Retina (tissue), 1 donor: ENCODE data around the gene HIP1.

ENCODE experiments used
- DNase-seq: peaks from one replicate; pipeline ENCODE4 v3.0.0-alpha.2; 2016

The HIP1 gene

GRCh38 chr7:75485979-75486643 is 252.6 kb downstream of the HIP1 start, which contains the start of gene POM121C:
TSS of gene POM121C (minus strand) at chr7:75486299. CDS start at chr7:75441496, 44,803 bp downstream.
- peak; percentile 92 for DNase-seq

DNA sequence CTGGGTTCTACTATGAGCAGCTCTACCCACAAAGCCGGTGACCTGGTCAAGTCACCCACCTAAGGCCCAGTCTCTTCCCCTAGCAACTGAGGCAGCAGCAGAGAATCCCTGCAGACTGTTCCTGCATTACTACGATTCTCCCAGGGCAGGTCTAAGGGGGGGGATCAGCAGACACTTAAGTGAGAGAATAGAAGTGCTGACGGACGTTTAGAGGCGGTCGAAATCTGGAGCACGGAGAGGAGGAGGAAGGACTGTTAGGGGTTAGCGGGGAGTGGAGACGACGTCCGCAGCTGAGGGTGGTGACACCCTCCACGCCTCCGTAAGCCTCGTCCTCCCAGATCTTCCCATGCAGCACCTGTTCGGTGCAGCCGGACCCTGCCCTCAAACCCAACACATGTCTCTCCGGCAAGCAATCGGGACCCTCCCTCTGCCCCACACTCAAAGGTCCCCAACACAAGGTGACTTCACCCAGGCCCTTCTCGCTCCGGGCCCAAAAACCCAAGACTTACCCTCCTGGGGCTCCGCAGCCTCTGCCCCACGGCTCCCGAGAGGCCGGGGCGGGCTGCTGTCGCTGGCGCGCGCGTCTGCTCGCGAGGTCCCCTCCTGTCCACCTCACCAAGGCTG is 253.3 kb downstream of the HIP1 start:
- peak; percentile 50 for DNase-seq
